ENCODE data around the gene HPX. TPM values are rescaled to one million over a fixed set of nuclear protein-coding genes. Genes with fewer than 3 reads are reported as not detected.

The HPX gene
- total and polyA plus RNA-seq, 4 donors = 0.46 to 3.5 (median 1.8) TPM

GRCh38 chr11:6485661-6486060 lies 44.9 kb upstream of the HPX start:
- no peak for DNase-seq

GRCh38 chr11:6483015-6483414 lies 42.2 kb upstream of the HPX start:
- Histone ChIP-seq H3K36me3 (ENCODE audit: control insufficient read depth in 4 of 4, insufficient read depth in 4 of 4, low read length in 4 of 4) (peaks cover 19 to 27% (median 21%) of the 10 kb centered on the region in 4 donors), H3K4me1 (ENCODE audit: control insufficient read depth in 5 of 5, insufficient read depth in 5 of 5, low read length in 5 of 5) (peaks cover 9 to 23% (median 15%) of the 10 kb centered on the region in 5 donors), H3K27ac (ENCODE audit: low read depth in 1 of 2, low read length in 1 of 2) (no peak overlapping the region), H3K27me3 (ENCODE audit: control insufficient read depth in 3 of 3, insufficient read depth in 3 of 3, low read length in 2 of 3) (no peaks in the 10 kb centered on the region), H3K9me3 (ENCODE audit: control insufficient read depth in 4 of 4, insufficient read depth in 3 of 4, low read length in 3 of 4) (no peaks in the 10 kb centered on the region), H3K9ac (ENCODE audit: insufficient read depth in 1 of 2, low read length in 2 of 2) (no peak overlapping the region), H3K4me3 (no peak overlapping the region)
- TF ChIP-seq CTCF (IDR thresholded peaks at IDR 0.05; ENCODE audit: control extremely low read depth, extremely low read depth) = no peak
- WGBS, 2 donors = 92 to 94% methylated on average over 6 of the region's 6 CpGs
- ATAC-seq (ENCODE audit: insufficient read depth, low FRiP score) (no peak), DNase-seq (no peak)

More at GRCh38 chr11:6485661-6486060, 44.9 kb upstream of the HPX start:
- Histone ChIP-seq H3K27me3 (ENCODE audit: control insufficient read depth in 3 of 3, insufficient read depth in 3 of 3, low read length in 2 of 3) (no peaks in the 10 kb centered on the region), H3K27ac (ENCODE audit: low read depth in 1 of 2, low read length in 1 of 2) (no peak overlapping the region), H3K9me3 (ENCODE audit: control insufficient read depth in 4 of 4, insufficient read depth in 3 of 4, low read length in 3 of 4) (no peaks in the 10 kb centered on the region), H3K4me3 (no peak overlapping the region), H3K36me3 (ENCODE audit: control insufficient read depth in 4 of 4, insufficient read depth in 4 of 4, low read length in 4 of 4) (peaks cover 9 to 23% (median 18%) of the 10 kb centered on the region in 4 donors), H3K9ac (ENCODE audit: insufficient read depth in 1 of 2, low read length in 2 of 2) (no peak overlapping the region), H3K4me1 (ENCODE audit: control insufficient read depth in 5 of 5, insufficient read depth in 5 of 5, low read length in 5 of 5) (peaks cover 5 to 15% (median 10%) of the 10 kb centered on the region in 5 donors)
- WGBS, 2 donors = 96 to 98% methylated on average over 3 of the region's 3 CpGs
- no peak for TF ChIP-seq CTCF (IDR thresholded peaks at IDR 0.05; ENCODE audit: control extremely low read depth, extremely low read depth)
- ATAC-seq (ENCODE audit: insufficient read depth, low FRiP score) = no peak

GRCh38 chr11:6482441-6482840 lies 41.7 kb upstream of the HPX start:
- Histone ChIP-seq H3K4me1 (ENCODE audit: control insufficient read depth in 5 of 5, insufficient read depth in 5 of 5, low read length in 5 of 5) (peaks cover 9 to 23% (median 15%) of the 10 kb centered on the region in 5 donors), H3K9ac (ENCODE audit: insufficient read depth in 1 of 2, low read length in 2 of 2) (peak overlapping the region; percentile 94 to 95), H3K4me3 (no peak overlapping the region), H3K27ac (ENCODE audit: low read depth in 1 of 2, low read length in 1 of 2) (peak overlapping the region in 1 of 2 donors; percentile 96), H3K36me3 (ENCODE audit: control insufficient read depth in 4 of 4, insufficient read depth in 4 of 4, low read length in 4 of 4) (peaks cover 19 to 31% (median 23%) of the 10 kb centered on the region in 4 donors), H3K9me3 (ENCODE audit: control insufficient read depth in 4 of 4, insufficient read depth in 3 of 4, low read length in 3 of 4) (no peaks in the 10 kb centered on the region), H3K27me3 (ENCODE audit: control insufficient read depth in 3 of 3, insufficient read depth in 3 of 3, low read length in 2 of 3) (no peaks in the 10 kb centered on the region)
- no peak for TF ChIP-seq CTCF (IDR thresholded peaks at IDR 0.05; ENCODE audit: control extremely low read depth, extremely low read depth)
- no peak for ATAC-seq (ENCODE audit: insufficient read depth, low FRiP score)
- WGBS, 2 donors = 79 to 88% methylated on average over 4 of the region's 4 CpGs
- DNase-seq = no peak

GRCh38 chr11:6481924-6482275 lies 41.1 kb upstream of the HPX start:
- no peak for DNase-seq

More at GRCh38 chr11:6481924-6482275, 41.1 kb upstream of the HPX start:
- no peaks in the 10 kb centered on the region for H3K27me3 ChIP-seq (ENCODE audit: control insufficient read depth in 3 of 3, insufficient read depth in 3 of 3, low read length in 2 of 3)
- peak overlapping the region; percentile 77 for H3K4me3 ChIP-seq
- no peaks in the 10 kb centered on the region for H3K9me3 ChIP-seq (ENCODE audit: control insufficient read depth in 4 of 4, insufficient read depth in 3 of 4, low read length in 3 of 4)
- 6 to 7% methylated on average over 13 of the region's 13 CpGs for WGBS, 2 donors
- no peak for ATAC-seq (ENCODE audit: insufficient read depth, low FRiP score)
- H3K27ac ChIP-seq (ENCODE audit: low read depth in 1 of 2, low read length in 1 of 2) = peak overlapping the region; percentile 69 to 96
- no peak for TF ChIP-seq CTCF (IDR thresholded peaks at IDR 0.05; ENCODE audit: control extremely low read depth, extremely low read depth)
- peak overlapping the region; percentile 94 to 95 for H3K9ac ChIP-seq (ENCODE audit: insufficient read depth in 1 of 2, low read length in 2 of 2)
- peaks cover 9 to 23% (median 15%) of the 10 kb centered on the region in 5 donors for H3K4me1 ChIP-seq (ENCODE audit: control insufficient read depth in 5 of 5, insufficient read depth in 5 of 5, low read length in 5 of 5)
- peaks cover 18 to 30% (median 25%) of the 10 kb centered on the region in 4 donors for H3K36me3 ChIP-seq (ENCODE audit: control insufficient read depth in 4 of 4, insufficient read depth in 4 of 4, low read length in 4 of 4)
